GM23338 (cell line): Measurements from ENCODE around the gene UNC80. TPM values are rescaled to one million over a fixed set of nuclear protein-coding genes. Genes with fewer than 3 reads are reported as not detected.

Experiments
- ATAC-seq: fragments of 200-7000 bp; cut with Tn5 transposase; 3 replicates; pipeline ENCODE4 v1.9.1; 2020
- DNase-seq: peaks from one replicate; pipeline ENCODE4 v3.0.0-alpha.2; 2015; ENCODE audit warnings: low spot score
- H2AFZ ChIP-seq: fragments of 200-600 bp; sonication (generic); 2 replicates; pipeline ENCODE4 v1.8.0; 2016; ENCODE audit warnings: antibody characterized with exemption, mild to moderate bottlenecking, moderate library complexity
- H3F3A ChIP-seq: fragments of 200-600 bp; sonication (generic); replicated peaks from 2 replicates; pipeline ENCODE4 v1.8.0; 2017; ENCODE audit warnings: antibody characterized with exemption, mixed run types, low read depth
- H3K27ac ChIP-seq: fragments of 200-600 bp; sonication (generic); 2 replicates; pipeline ENCODE4 v1.6.1; 2016; ENCODE audit warnings: low read depth
- H3K27me3 ChIP-seq: fragments of 200-600 bp; sonication (generic); 2 replicates; pipeline ENCODE4 v1.8.0; 2016; ENCODE audit warnings: mild to moderate bottlenecking, mixed run types, moderate library complexity; ENCODE audit not compliant: insufficient read depth
- H3K36me3 ChIP-seq: fragments of 200-600 bp; sonication (generic); 2 replicates; pipeline ENCODE4 v1.8.0; 2016; ENCODE audit warnings: mild to moderate bottlenecking; ENCODE audit not compliant: insufficient read depth
- H3K4me1 ChIP-seq: fragments of 200-600 bp; sonication (generic); 2 replicates; pipeline ENCODE4 v1.8.0; 2016; ENCODE audit warnings: mild to moderate bottlenecking, moderate library complexity; ENCODE audit not compliant: insufficient read depth
- H3K4me2 ChIP-seq: fragments of 200-600 bp; sonication (generic); 2 replicates; pipeline ENCODE4 v1.7.1; 2017; ENCODE audit warnings: mixed run types
- H3K4me3 ChIP-seq: fragments of 200-600 bp; sonication (generic); 2 replicates; pipeline ENCODE4 v1.6.1; 2016; ENCODE audit warnings: mixed run types
- H3K79me2 ChIP-seq: fragments of 200-600 bp; sonication (generic); replicated peaks from 2 replicates; pipeline ENCODE4 v1.8.0; 2017; ENCODE audit warnings: mild to moderate bottlenecking; ENCODE audit not compliant: insufficient read depth
- H3K9me2 ChIP-seq: fragments of 200-600 bp; sonication (generic); 2 replicates; pipeline ENCODE4 v1.8.0; 2017; ENCODE audit not compliant: insufficient read depth
- H4K20me1 ChIP-seq: fragments of 200-600 bp; sonication (generic); replicated peaks from 2 replicates; pipeline ENCODE4 v1.8.0; 2017; ENCODE audit warnings: mild to moderate bottlenecking; ENCODE audit not compliant: insufficient read depth
- H3K27ac Mint-ChIP-seq: 2 replicates; pipeline ENCODE4 v1.8.0; 2020; ENCODE audit warnings: inconsistent platforms, mild to moderate bottlenecking, moderate library complexity, mixed read lengths
- H3K27me3 Mint-ChIP-seq: 3 replicates; pipeline ENCODE4 v1.8.0; 2022; ENCODE audit warnings: low read depth, mild to moderate bottlenecking, moderate library complexity, mixed read lengths, inconsistent platforms; ENCODE audit not compliant: insufficient read depth, poor library complexity
- H3K36me3 Mint-ChIP-seq: 3 replicates; pipeline ENCODE4 v1.8.0; 2021; ENCODE audit warnings: low read depth, mild to moderate bottlenecking, inconsistent platforms, moderate library complexity, mixed read lengths
- H3K4me1 Mint-ChIP-seq: 3 replicates; pipeline ENCODE4 v1.8.0; 2020; ENCODE audit warnings: mild to moderate bottlenecking, inconsistent platforms, mixed read lengths
- H3K4me3 Mint-ChIP-seq: 3 replicates; pipeline ENCODE4 v1.8.0; 2021; ENCODE audit warnings: moderate library complexity, mild to moderate bottlenecking, inconsistent platforms, mixed read lengths
- H3K9me3 Mint-ChIP-seq: 3 replicates; pipeline ENCODE4 v1.8.0; 2020; ENCODE audit warnings: moderate library complexity, mild to moderate bottlenecking, inconsistent platforms, mixed read lengths
- CREB1 ChIP-seq: fragments of 250-450 bp; sonication (Bioruptor Pico); IDR thresholded peaks from 2 replicates; pipeline ENCODE4 v1.5.0; 2020; ENCODE audit warnings: low read depth, mild to moderate bottlenecking, moderate library complexity
- ETS1 ChIP-seq: IDR thresholded peaks from 2 replicates; pipeline ENCODE4 v1.6.1; 2016; ENCODE audit warnings: antibody characterized with exemption
- EZH2 ChIP-seq: fragments of 200-600 bp; sonication (generic); IDR thresholded peaks from one replicate; pipeline ENCODE4 v1.8.0; 2017; ENCODE audit warnings: antibody characterized with exemption, mild to moderate bottlenecking, low read depth; ENCODE audit not compliant: unreplicated experiment
- JUNB ChIP-seq: IDR thresholded peaks from one replicate; pipeline ENCODE4 v1.6.1; 2016; ENCODE audit warnings: antibody characterized with exemption; ENCODE audit not compliant: unreplicated experiment
- NANOG ChIP-seq: IDR thresholded peaks from 2 replicates; pipeline ENCODE4 v1.6.1; 2016; ENCODE audit warnings: antibody characterized with exemption, borderline replicate concordance
- POLR2AphosphoS5 ChIP-seq: IDR thresholded peaks from 2 replicates; pipeline ENCODE4 v1.6.1; 2016; ENCODE audit warnings: antibody characterized with exemption, low read depth
- REST ChIP-seq: IDR thresholded peaks from one replicate; pipeline ENCODE4 v1.6.1; 2018; ENCODE audit warnings: antibody characterized with exemption; ENCODE audit not compliant: unreplicated experiment
- STAT1 ChIP-seq: IDR thresholded peaks from one replicate; pipeline ENCODE4 v1.6.1; 2016; ENCODE audit warnings: antibody characterized with exemption; ENCODE audit not compliant: unreplicated experiment
- ZNF114 ChIP-seq: fragments of 250-450 bp; sonication (Bioruptor Pico); IDR thresholded peaks from 2 replicates; pipeline ENCODE4 v1.5.0; 2020; ENCODE audit warnings: mild to moderate bottlenecking, moderate library complexity
- ZNF331 ChIP-seq: fragments of 250-450 bp; sonication (Bioruptor Pico); IDR thresholded peaks from 2 replicates; pipeline ENCODE4 v1.5.0; 2020; ENCODE audit warnings: low read depth, mild to moderate bottlenecking, moderate library complexity
- polyA plus RNA-seq: library from polyadenylated mRNA; unstranded; fragments of >200 nt; fragmentation: Nextera tagmentation; extraction: Ambion mirVana; gene quantifications from 2 replicates; pipeline ENCODE4 v1.2.1, GENCODE V29; 2016
- total RNA-seq: library from RNA; depleted of rRNA; stranded (reverse); fragments of >200 nt; shearing (Covaris generic); gene quantifications from 2 replicates; pipeline ENCODE4 v1.2.3, GENCODE V29; 2014

UNC80 gene
- total and polyA plus RNA-seq, 2 experiments from 2014 or later = 0.11 to 1.5 TPM

- Histone ChIP-seq H3K27me3 (peaks cover 100% of the 10 kb centered on the region), H3K4me1 (no peaks in the 10 kb centered on the region; the same call in 1 of the 2 replicates), H3K36me3 (no peaks in the 10 kb centered on the region), H3K79me2 (no peaks in the 10 kb centered on the region), H3K4me3 (no peak overlapping the region), H3K27ac (no peak overlapping the region), H3F3A (no peaks in the 10 kb centered on the region), H3K9me2 (no peaks in the 10 kb centered on the region), H4K20me1 (peaks cover 22% of the 10 kb centered on the region), H2AFZ (no peak overlapping the region), H3K4me2 (no peak overlapping the region)
- Mint-ChIP-seq H3K9me3 (peaks cover 4% of the 10 kb centered on the region; the same call in 1 of the 3 replicates), H3K27ac (no peak overlapping the region), H3K4me3 (no peak overlapping the region), H3K27me3 (peaks cover 47% of the 10 kb centered on the region), H3K4me1 (no peaks in the 10 kb centered on the region; the same call in 2 of the 3 replicates), H3K36me3 (no peaks in the 10 kb centered on the region)
- TF ChIP-seq CREB1 (CRISPR knock-in tag) = no peak
- no peak for TF ChIP-seq REST
- TF ChIP-seq ZNF331 (CRISPR knock-in tag) = no peak
- no peak for DNase-seq
- ATAC-seq = no peak
These were observed 9.1 kb upstream of the UNC80 start for GRCh38 chr2:209762563-209762962.

GRCh38 chr2:209763106-209763505 lies 8.5 kb upstream of the UNC80 start:
- ATAC-seq = no peak
- no peak for TF ChIP-seq STAT1
- no peak for TF ChIP-seq ETS1
- no peak for TF ChIP-seq REST
- TF ChIP-seq JUNB = no peak
- TF ChIP-seq EZH2 = no peak
- no peak for TF ChIP-seq NANOG
- no peak for TF ChIP-seq POLR2AphosphoS5
- no peak for TF ChIP-seq CREB1 (CRISPR knock-in tag)
- no peak for TF ChIP-seq ZNF114

More at GRCh38 chr2:209763106-209763505, 8.5 kb upstream of the UNC80 start:
- no peaks in the 10 kb centered on the region for H3F3A ChIP-seq
- no peak for DNase-seq
- no peak overlapping the region for H2AFZ ChIP-seq
- H3K36me3 ChIP-seq = no peaks in the 10 kb centered on the region
- H3K4me3 ChIP-seq = no peak overlapping the region
- no peak overlapping the region for H3K27ac ChIP-seq
- peaks cover 4% of the 10 kb centered on the region; the same call in 1 of the 3 replicates for H3K9me3 Mint-ChIP-seq
- H3K36me3 Mint-ChIP-seq = no peaks in the 10 kb centered on the region
- H3K27me3 Mint-ChIP-seq = peaks cover 46% of the 10 kb centered on the region
- no peaks in the 10 kb centered on the region for H3K79me2 ChIP-seq
- no peak overlapping the region for H3K4me2 ChIP-seq
- H4K20me1 ChIP-seq = peaks cover 22% of the 10 kb centered on the region
- no peaks in the 10 kb centered on the region for H3K4me1 Mint-ChIP-seq
- H3K9me2 ChIP-seq = no peaks in the 10 kb centered on the region
- H3K4me1 ChIP-seq = no peaks in the 10 kb centered on the region
- H3K27me3 ChIP-seq = peaks cover 100% of the 10 kb centered on the region
- no peak overlapping the region for H3K4me3 Mint-ChIP-seq
- no peak overlapping the region for H3K27ac Mint-ChIP-seq
